BE2C (cell line): ENCODE measurements around the gene PYGB.

Source experiments
- DNase-seq: peaks from one replicate; pipeline ENCODE4 v3.0.0-alpha.2; 2020
- H3K27me3 ChIP-seq: fragments of 250-450 bp; sonication (Bioruptor Pico); 2 replicates; pipeline ENCODE4 v1.5.1; 2020; ENCODE audit warnings: mild to moderate bottlenecking
- H3K36me3 ChIP-seq: fragments of 250-450 bp; sonication (Bioruptor Pico); 2 replicates; pipeline ENCODE4 v1.5.1; 2020; ENCODE audit warnings: mild to moderate bottlenecking
- H3K4me1 ChIP-seq: fragments of 250-450 bp; sonication (Bioruptor Pico); 2 replicates; pipeline ENCODE4 v1.5.1; 2020
- H3K4me3 ChIP-seq: 2 replicates; pipeline ENCODE4 v1.5.1; 2011; ENCODE audit warnings: low read depth, low read length
- H3K9me3 ChIP-seq: fragments of 250-450 bp; sonication (Bioruptor Pico); 2 replicates; pipeline ENCODE4 v1.5.1; 2020
- TF ChIP-seq, protein P1 (sequence below): IDR thresholded peaks from 2 replicates; pipeline ENCODE4 v1.5.1; 2012; ENCODE audit warnings: mild to moderate bottlenecking, low read depth, low read length

PYGB gene

DNA sequence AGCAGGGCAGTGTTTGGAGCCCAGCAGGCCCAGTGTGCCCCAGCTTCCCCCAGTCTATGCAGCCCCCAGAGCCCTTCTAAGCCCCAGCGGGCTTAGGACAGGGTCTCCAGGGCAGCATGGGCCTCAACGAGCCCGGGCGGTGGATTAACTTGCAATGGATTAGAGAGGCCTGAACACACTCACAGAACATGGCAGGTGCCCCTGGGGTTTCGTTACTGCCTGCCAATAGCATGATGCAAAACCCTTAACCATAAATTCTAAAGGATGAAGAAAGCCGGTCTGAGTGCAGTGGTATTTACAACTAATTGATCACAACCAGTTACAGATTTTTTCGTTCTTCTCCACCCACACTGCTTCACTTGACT, 33.5 kb upstream of the PYGB start:
- TF ChIP-seq, protein P1, sequence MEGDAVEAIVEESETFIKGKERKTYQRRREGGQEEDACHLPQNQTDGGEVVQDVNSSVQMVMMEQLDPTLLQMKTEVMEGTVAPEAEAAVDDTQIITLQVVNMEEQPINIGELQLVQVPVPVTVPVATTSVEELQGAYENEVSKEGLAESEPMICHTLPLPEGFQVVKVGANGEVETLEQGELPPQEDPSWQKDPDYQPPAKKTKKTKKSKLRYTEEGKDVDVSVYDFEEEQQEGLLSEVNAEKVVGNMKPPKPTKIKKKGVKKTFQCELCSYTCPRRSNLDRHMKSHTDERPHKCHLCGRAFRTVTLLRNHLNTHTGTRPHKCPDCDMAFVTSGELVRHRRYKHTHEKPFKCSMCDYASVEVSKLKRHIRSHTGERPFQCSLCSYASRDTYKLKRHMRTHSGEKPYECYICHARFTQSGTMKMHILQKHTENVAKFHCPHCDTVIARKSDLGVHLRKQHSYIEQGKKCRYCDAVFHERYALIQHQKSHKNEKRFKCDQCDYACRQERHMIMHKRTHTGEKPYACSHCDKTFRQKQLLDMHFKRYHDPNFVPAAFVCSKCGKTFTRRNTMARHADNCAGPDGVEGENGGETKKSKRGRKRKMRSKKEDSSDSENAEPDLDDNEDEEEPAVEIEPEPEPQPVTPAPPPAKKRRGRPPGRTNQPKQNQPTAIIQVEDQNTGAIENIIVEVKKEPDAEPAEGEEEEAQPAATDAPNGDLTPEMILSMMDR: no peak
- peaks cover 31% of the 10 kb centered on the region for H3K36me3 ChIP-seq

GRCh38 chr20:25214819-25215218, 33.1 kb upstream of the PYGB start:
- H3K4me3 ChIP-seq: no peak overlapping the region
- no peaks in the 10 kb centered on the region for H3K27me3 ChIP-seq
- no peaks in the 10 kb centered on the region for H3K9me3 ChIP-seq
- TF ChIP-seq, protein P1: no peak
- no peaks in the 10 kb centered on the region for H3K4me1 ChIP-seq
- no peak for DNase-seq
- peaks cover 29% of the 10 kb centered on the region for H3K36me3 ChIP-seq

More for the DNA sequence above, 33.5 kb upstream of the PYGB start:
- Histone ChIP-seq H3K4me1 (no peaks in the 10 kb centered on the region), H3K4me3 (no peak overlapping the region), H3K9me3 (no peaks in the 10 kb centered on the region), H3K27me3 (no peaks in the 10 kb centered on the region)
- DNase-seq: no peak

DNA sequence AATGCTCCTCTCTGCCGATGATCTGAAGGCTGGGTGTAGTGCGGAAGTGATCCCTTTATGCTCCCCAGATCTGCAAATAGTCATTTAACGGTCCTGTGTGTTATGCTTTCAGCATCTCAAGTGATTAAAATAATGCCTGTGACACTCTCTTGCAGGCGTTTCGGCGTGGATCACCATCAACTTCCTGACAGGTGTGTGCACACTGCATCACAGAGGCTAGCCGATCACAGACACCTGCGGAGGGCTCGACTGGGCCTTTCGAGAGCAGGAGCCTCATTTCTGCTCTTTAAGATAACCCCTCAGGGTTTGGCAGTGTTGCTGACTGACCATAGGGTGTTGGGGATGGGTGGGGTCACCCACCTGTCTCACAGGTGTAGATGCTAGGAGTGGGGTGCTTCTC, 32.4 kb upstream of the PYGB start:
- H3K9me3 ChIP-seq: no peaks in the 10 kb centered on the region
- H3K4me1 ChIP-seq: no peaks in the 10 kb centered on the region
- peaks cover 27% of the 10 kb centered on the region for H3K36me3 ChIP-seq
- no peaks in the 10 kb centered on the region for H3K27me3 ChIP-seq
- DNase-seq: no peak
- no peak overlapping the region for H3K4me3 ChIP-seq
- TF ChIP-seq, protein P1: no peak

DNA sequence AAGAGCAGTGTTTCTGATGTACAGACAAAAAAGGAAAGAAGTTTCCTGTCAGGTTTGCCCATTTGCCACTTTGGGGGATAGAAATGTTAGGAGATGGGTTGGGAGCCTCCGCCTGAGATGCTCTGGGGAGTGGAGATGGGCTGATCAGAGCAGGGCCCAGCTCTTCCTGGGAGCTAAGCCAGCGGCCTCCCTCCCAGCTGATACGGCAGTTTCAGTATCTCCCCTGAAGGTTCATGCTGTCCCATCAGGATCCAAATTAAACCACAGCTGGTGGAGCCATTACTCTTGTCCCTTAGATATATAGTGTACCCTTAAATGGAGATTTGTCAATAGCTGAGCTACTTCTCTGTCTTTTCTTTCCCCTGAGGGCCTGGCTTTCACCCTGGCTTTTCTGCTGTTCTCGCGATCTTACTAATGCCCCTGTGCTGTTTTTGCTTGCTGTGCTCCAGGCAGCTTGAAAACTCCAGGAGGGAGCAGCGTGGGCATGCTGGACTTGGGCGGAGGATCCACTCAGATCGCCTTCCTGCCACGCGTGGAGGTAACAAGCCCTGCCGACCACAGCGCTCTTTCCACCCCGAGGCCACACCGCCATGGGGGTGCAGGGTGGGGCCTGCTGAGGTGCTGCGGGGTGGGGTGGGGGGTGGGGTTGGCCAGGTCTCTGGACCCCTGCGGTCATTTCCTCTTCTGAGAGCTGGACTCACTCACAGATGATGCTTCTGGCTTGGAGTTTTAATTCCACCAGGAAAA, 31.5 kb upstream of the PYGB start:
- Histone ChIP-seq H3K9me3 (no peaks in the 10 kb centered on the region), H3K36me3 (peaks cover 27% of the 10 kb centered on the region), H3K4me3 (no peak overlapping the region), H3K4me1 (peaks cover 4% of the 10 kb centered on the region; the same call in 1 of the 2 replicates), H3K27me3 (no peaks in the 10 kb centered on the region)
- TF ChIP-seq, protein P1: no peak
- DNase-seq: no peak

DNA sequence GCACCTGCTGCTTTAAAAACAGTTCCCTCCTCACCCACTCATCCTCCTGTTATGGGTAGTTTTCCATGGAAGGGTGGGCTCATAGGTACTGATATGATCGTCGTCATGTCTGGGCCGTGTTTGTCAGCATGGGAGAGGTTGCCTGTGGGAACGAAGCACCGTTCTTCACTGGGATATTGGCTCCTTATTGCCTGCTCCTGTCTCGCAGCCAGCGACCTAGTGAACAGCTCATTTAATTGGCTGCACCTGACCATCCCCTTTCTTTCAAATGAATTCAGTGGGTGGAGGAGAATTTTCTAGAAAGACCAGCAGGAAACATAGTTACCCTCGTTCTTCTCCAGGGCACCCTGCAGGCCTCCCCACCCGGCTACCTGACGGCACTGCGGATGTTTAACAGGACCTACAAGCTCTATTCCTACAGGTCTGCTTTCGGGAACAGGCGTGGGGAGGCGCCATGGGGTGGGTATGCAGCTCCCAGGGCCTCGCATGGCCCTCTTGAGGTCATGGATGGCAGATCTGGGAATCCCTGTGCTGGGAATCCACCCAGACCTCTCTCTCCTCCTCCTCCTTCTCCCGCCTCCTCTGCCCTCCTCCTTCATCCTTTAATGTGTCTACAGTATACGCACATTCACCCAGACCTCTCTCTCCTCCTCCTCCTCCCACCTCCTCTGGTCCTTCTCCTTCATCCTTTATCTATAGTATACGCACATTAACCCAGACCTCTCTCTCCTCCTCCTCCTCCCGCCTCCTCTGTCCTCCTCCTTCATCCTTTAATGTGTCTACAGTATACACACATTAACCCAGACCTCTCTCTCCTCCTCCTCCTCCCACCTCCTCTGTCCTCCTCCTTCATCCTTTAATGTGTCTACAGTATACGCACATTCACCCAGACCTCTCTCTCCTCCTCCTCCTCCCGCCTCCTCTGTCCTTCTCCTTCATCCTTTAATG, 30.4 kb upstream of the PYGB start:
- Histone ChIP-seq H3K4me3 (no peak overlapping the region), H3K4me1 (peaks cover 4% of the 10 kb centered on the region; the same call in 1 of the 2 replicates), H3K27me3 (no peaks in the 10 kb centered on the region), H3K9me3 (no peaks in the 10 kb centered on the region), H3K36me3 (peaks cover 23% of the 10 kb centered on the region)
- TF ChIP-seq, protein P1: no peak
- no peak for DNase-seq

- H3K4me1 ChIP-seq: peaks cover 5% of the 10 kb centered on the region
- TF ChIP-seq, protein P1: no peak
- H3K9me3 ChIP-seq: no peaks in the 10 kb centered on the region
- no peak overlapping the region for H3K4me3 ChIP-seq
- H3K27me3 ChIP-seq: no peaks in the 10 kb centered on the region
- DNase-seq: no peak
- H3K36me3 ChIP-seq: peaks cover 20% of the 10 kb centered on the region
Measured at GRCh38 chr20:25218109-25218486, 29.8 kb upstream of the PYGB start.
